Measurements from ENCODE around the gene ELAC2. TPM values are rescaled to one million over a fixed set of nuclear protein-coding genes. Genes with fewer than 3 reads are reported as not detected.

ELAC2 gene
- polyA plus RNA-seq, 3 donors, result 24.2 to 39.6 (median 26.0) TPM

GRCh38 chr17:13000561-13000960 is 17.3 kb downstream of the ELAC2 start:
- TF ChIP-seq CTCF (IDR thresholded peaks at IDR 0.05), result no peak
- H3K9me3 Mint-ChIP-seq, result peaks cover 0 to 3% (median 0%) of the 10 kb centered on the region in 7 donors
- WGBS (ENCODE audit: insufficient coverage), result 99% methylated on average over 8 of the region's 8 CpGs
- Histone ChIP-seq H3K79me2 (ENCODE audit: insufficient read depth, low read length) (peaks cover 4% of the 10 kb centered on the region), H4K20me1 (ENCODE audit: insufficient read depth, low read length) (peaks cover 6% of the 10 kb centered on the region), H2AFZ (ENCODE audit: insufficient read depth, low read depth, low read length, poor library complexity, severe bottlenecking) (no peak overlapping the region), H3K4me2 (replicated peaks; ENCODE audit: extremely low read depth, low read length, poor library complexity, severe bottlenecking) (no peak overlapping the region), H3K36me3 (replicated peaks in 1 of 2; ENCODE audit: control insufficient read depth in 1 of 2, insufficient read depth in 2 of 2, low read length in 2 of 2) (peaks cover 94 to 98% of the 10 kb centered on the region in 2 donors), H3K4me1 (ENCODE audit: control insufficient read depth in 1 of 2, insufficient read depth in 2 of 2, low read length in 2 of 2) (no peaks in the 10 kb centered on the region), H3K9ac (ENCODE audit: insufficient read depth, low read length, poor library complexity, severe bottlenecking) (no peak overlapping the region), H3K9me3 (replicated peaks in 1 of 2; ENCODE audit: control insufficient read depth in 1 of 2, insufficient read depth in 1 of 2, low read length in 2 of 2) (no peaks in the 10 kb centered on the region), H3K27me3 (ENCODE audit: control insufficient read depth in 2 of 2, insufficient read depth in 2 of 2, low read length in 2 of 2) (no peaks in the 10 kb centered on the region), H3K4me3 (replicated peaks in 1 of 3; ENCODE audit: low read depth in 2 of 3, low read length in 3 of 3) (no peak overlapping the region), H3K27ac (ENCODE audit: low read depth in 1 of 2, low read length in 2 of 2) (no peak overlapping the region)
- H3K36me3 Mint-ChIP-seq, result peaks cover 57 to 74% of the 10 kb centered on the region in 2 donors
- no peaks in the 10 kb centered on the region for H3K27me3 Mint-ChIP-seq (ENCODE audit: low read depth in 3 of 3)
- DNase-seq, result no peak
- no peak overlapping the region for H3K27ac Mint-ChIP-seq
- H3K4me1 Mint-ChIP-seq, result no peaks in the 10 kb centered on the region
- intact Hi-C loops (cut with micrococcal nuclease), result no loop called here
- H3K4me3 Mint-ChIP-seq, result no peak overlapping the region

- WGBS (ENCODE audit: insufficient coverage), result 100% methylated on average over 5 of the region's 5 CpGs
- peaks cover 6% of the 10 kb centered on the region for H4K20me1 ChIP-seq (ENCODE audit: insufficient read depth, low read length)
- no peak overlapping the region for H2AFZ ChIP-seq (ENCODE audit: insufficient read depth, low read depth, low read length, poor library complexity, severe bottlenecking)
- H3K4me3 ChIP-seq (replicated peaks in 1 of 3; ENCODE audit: low read depth in 2 of 3, low read length in 3 of 3), result no peak overlapping the region
- H3K9me3 ChIP-seq (replicated peaks in 1 of 2; ENCODE audit: control insufficient read depth in 1 of 2, insufficient read depth in 1 of 2, low read length in 2 of 2), result no peaks in the 10 kb centered on the region
- H3K79me2 ChIP-seq (ENCODE audit: insufficient read depth, low read length), result peaks cover 4% of the 10 kb centered on the region
- intact Hi-C loops (cut with micrococcal nuclease), result no loop called here
- H3K36me3 ChIP-seq (replicated peaks in 1 of 2; ENCODE audit: control insufficient read depth in 1 of 2, insufficient read depth in 2 of 2, low read length in 2 of 2), result peaks cover 97 to 98% of the 10 kb centered on the region in 2 donors
- H3K4me1 ChIP-seq (ENCODE audit: control insufficient read depth in 1 of 2, insufficient read depth in 2 of 2, low read length in 2 of 2), result no peaks in the 10 kb centered on the region
- Mint-ChIP-seq H3K27ac (no peak overlapping the region), H3K9me3 (peaks cover 0 to 3% (median 0%) of the 10 kb centered on the region in 7 donors), H3K36me3 (peaks cover 74% of the 10 kb centered on the region in 2 donors), H3K4me3 (no peak overlapping the region), H3K27me3 (ENCODE audit: low read depth in 3 of 3) (no peaks in the 10 kb centered on the region), H3K4me1 (no peaks in the 10 kb centered on the region)
- H3K27ac ChIP-seq (ENCODE audit: low read depth in 1 of 2, low read length in 2 of 2), result no peak overlapping the region
- no peak for TF ChIP-seq CTCF (IDR thresholded peaks at IDR 0.05)
- DNase-seq, result no peak
- no peak overlapping the region for H3K4me2 ChIP-seq (replicated peaks; ENCODE audit: extremely low read depth, low read length, poor library complexity, severe bottlenecking)
- H3K9ac ChIP-seq (ENCODE audit: insufficient read depth, low read length, poor library complexity, severe bottlenecking), result no peak overlapping the region
- no peaks in the 10 kb centered on the region for H3K27me3 ChIP-seq (ENCODE audit: control insufficient read depth in 2 of 2, insufficient read depth in 2 of 2, low read length in 2 of 2)
These were observed 19.0 kb downstream of the ELAC2 start for GRCh38 chr17:12998874-12999273.

Data from CD14-positive monocyte (primary cell).